Activated T-helper 9 cell treated with anti-CD3 and anti-CD28 coated beads, Interleukin-2, amount 50 U/mL, for 16 hours (primary cell): ENCODE measurements around the gene SFT2D1.

Source experiments
- DNase-seq: peaks from one replicate; pipeline ENCODE4 v3.0.0-alpha.2; 2020; ENCODE audit warnings: low read depth

The SFT2D1 gene

GRCh38 chr6:166307082-166308032 is 35.0 kb downstream of the SFT2D1 start:
- DNase-seq: no peak

GRCh38 chr6:166306378-166307081 is 35.8 kb downstream of the SFT2D1 start:
- no peak for DNase-seq

- DNase-seq: no peak
These were observed 36.7 kb downstream of the SFT2D1 start for GRCh38 chr6:166305562-166306117.

GRCh38 chr6:166304106-166304505 is 38.2 kb downstream of the SFT2D1 start:
- DNase-seq: no peak

GRCh38 chr6:166301611-166302529 is 40.5 kb downstream of the SFT2D1 start:
- DNase-seq: no peak

GRCh38 chr6:166300357-166300987 is 41.9 kb downstream of the SFT2D1 start:
- no peak for DNase-seq

GRCh38 chr6:166297606-166298005 is 44.7 kb downstream of the SFT2D1 start:
- DNase-seq: no peak

GRCh38 chr6:166296035-166296883 is 46.1 kb downstream of the SFT2D1 start:
- DNase-seq: no peak

GRCh38 chr6:166293731-166294584 is 48.4 kb downstream of the SFT2D1 start:
- DNase-seq: no peak

- DNase-seq: no peak
These were observed 52.9 kb downstream of the SFT2D1 start for GRCh38 chr6:166289207-166290060.

- no peak for DNase-seq
These were observed 55.5 kb downstream of the SFT2D1 start for GRCh38 chr6:166286839-166287271.

GRCh38 chr6:166285233-166285632 is 57.1 kb downstream of the SFT2D1 start:
- DNase-seq: no peak

- DNase-seq: no peak
These were observed 57.7 kb downstream of the SFT2D1 start for GRCh38 chr6:166284640-166285039.

GRCh38 chr6:166282394-166283032 is 59.8 kb downstream of the SFT2D1 start:
- DNase-seq: no peak

GRCh38 chr6:166281104-166281503 is 61.2 kb downstream of the SFT2D1 start:
- no peak for DNase-seq

- DNase-seq: no peak
These were observed 63.0 kb downstream of the SFT2D1 start for GRCh38 chr6:166279393-166279679.

GRCh38 chr6:166278579-166279392 is 63.6 kb downstream of the SFT2D1 start:
- no peak for DNase-seq
